Ascending aorta (tissue), 2 donors: Measurements from ENCODE around the gene CPSF3. TPM values are rescaled to one million over a fixed set of nuclear protein-coding genes. Genes with fewer than 3 reads are reported as not detected.

ENCODE experiments used
- DNase-seq, 2 donors: peaks; one replicate each; pipeline ENCODE4 v3.0.0-alpha.2; 2019; ENCODE audit warnings: low spot score in 2 of 2
- H3K27ac ChIP-seq, 2 donors: fragments of 200-600 bp; sonication (generic); one replicate each; pipeline ENCODE4 v1.5.1; 2016 to 2017; ENCODE audit warnings: mild to moderate bottlenecking in 1 of 2
- H3K27me3 ChIP-seq: fragments of 200-600 bp; sonication (generic); one replicate; pipeline ENCODE4 v1.5.1; 2017
- H3K36me3 ChIP-seq, 2 donors: fragments of 200-600 bp; sonication (generic); one replicate each; pipeline ENCODE4 v1.5.1; 2016
- H3K4me1 ChIP-seq, 2 donors: fragments of 200-600 bp; sonication (generic); one replicate each; pipeline ENCODE4 v1.5.1; 2016 to 2017; ENCODE audit warnings: mild to moderate bottlenecking in 1 of 2
- H3K4me3 ChIP-seq, 2 donors: fragments of 200-600 bp; sonication (generic); one replicate each; pipeline ENCODE4 v1.5.1; 2016 to 2017; ENCODE audit warnings: mild to moderate bottlenecking in 1 of 2
- H3K9me3 ChIP-seq, 2 donors: fragments of 200-600 bp; sonication (generic); one replicate each; pipeline ENCODE4 v1.5.1; 2016
- CTCF ChIP-seq, 3 experiments: fragments of 200-600 bp in 2 of 3; fragments of 450-650 bp in 1 of 3; sonication (generic) in 2 of 3; IDR thresholded peaks; one replicate each; pipeline ENCODE4 v1.5.1; 2016 to 2019; ENCODE audit warnings: antibody characterized with exemption in 3 of 3, mild to moderate bottlenecking in 1 of 3, moderate library complexity in 1 of 3
- intact Hi-C: fragments of 100-400 bp; cut with DNase I; formaldehyde crosslinking; loops from one replicate; pipeline ENCODE4 v1.15.1; 2023
- total RNA-seq: library from RNA; depleted of rRNA; stranded (reverse); fragments of >200 nt; gene quantifications from one replicate; pipeline ENCODE4 v1.1.0, GENCODE V29; 2016

Gene CPSF3
- total RNA-seq, 1 donor from 2014 or later = 5.3 TPM

GRCh38 chr2:9473308-9473984, 50.0 kb downstream of the CPSF3 start:
- H3K4me3 ChIP-seq = peak overlapping the region; percentile 77 to 90
- no peak for DNase-seq
- no peaks in the 10 kb centered on the region for H3K27me3 ChIP-seq
- peak overlapping the region; percentile 86 to 94 for H3K27ac ChIP-seq
- no peaks in the 10 kb centered on the region for H3K9me3 ChIP-seq
- intact Hi-C loops = no loop called here
- H3K36me3 ChIP-seq = peaks cover 0 to 7% of the 10 kb centered on the region in 2 donors
- peaks cover 0 to 16% of the 10 kb centered on the region in 2 donors for H3K4me1 ChIP-seq
- TF ChIP-seq CTCF (IDR thresholded peaks at IDR 0.05) = peak in 1 of 3 experiments; percentile 21

- Histone ChIP-seq H3K27me3 (no peaks in the 10 kb centered on the region), H3K4me1 (peaks cover 0 to 16% of the 10 kb centered on the region in 2 donors), H3K9me3 (no peaks in the 10 kb centered on the region), H3K36me3 (peaks cover 0 to 7% of the 10 kb centered on the region in 2 donors), H3K27ac (peak overlapping the region; percentile 86 to 94), H3K4me3 (peak overlapping the region; percentile 77 to 90)
- intact Hi-C loops = loop anchor here (2.0 kb wide), 3 partner anchors 51 to 157 kb away; partner anchors contain the start of genes CPSF3, ITGB1BP1 and YWHAQ
- peak in 1 of 2 donors; percentile 77 for DNase-seq
- TF ChIP-seq CTCF (IDR thresholded peaks at IDR 0.05) = no peak
These were observed 50.5 kb downstream of the CPSF3 start for GRCh38 chr2:9473985-9474360.

- intact Hi-C loops = loop anchor here (2.0 kb wide), 3 partner anchors 52 to 156 kb away; partner anchors contain the start of genes CPSF3, ITGB1BP1 and YWHAQ
- no peaks in the 10 kb centered on the region for H3K9me3 ChIP-seq
- DNase-seq = peak in 1 of 2 donors; percentile 84
- H3K4me1 ChIP-seq = peaks cover 0 to 16% of the 10 kb centered on the region in 2 donors
- H3K27me3 ChIP-seq = no peaks in the 10 kb centered on the region
- H3K27ac ChIP-seq = peak within 1 kb of the TSS; percentile 86 to 94
- peak within 1 kb of the TSS; percentile 77 to 90 for H3K4me3 ChIP-seq
- H3K36me3 ChIP-seq = peaks cover 0 to 8% of the 10 kb centered on the region in 2 donors
- TF ChIP-seq CTCF (IDR thresholded peaks at IDR 0.05) = no peak
These were observed 51.1 kb downstream of the CPSF3 start, which contains the start of gene IAH1 for GRCh38 chr2:9474361-9475057. IAH1 (plus strand) TSS chr2:9474551; CDS start chr2:9474567, 16 bp downstream.

- no peaks in the 10 kb centered on the region for H3K9me3 ChIP-seq
- H3K4me1 ChIP-seq = peaks cover 0 to 16% of the 10 kb centered on the region in 2 donors
- no peak for DNase-seq
- peaks cover 15 to 37% of the 10 kb centered on the region in 2 donors for H3K36me3 ChIP-seq
- no peaks in the 10 kb centered on the region for H3K27me3 ChIP-seq
- peak overlapping the region in 1 of 2 donors; percentile 26 for H3K27ac ChIP-seq
- intact Hi-C loops = no loop called here
- no peak overlapping the region for H3K4me3 ChIP-seq
- TF ChIP-seq CTCF (IDR thresholded peaks at IDR 0.05) = no peak
These were observed 54.5 kb downstream of the CPSF3 start for GRCh38 chr2:9477914-9478313.

GRCh38 chr2:9478526-9478925, 55.1 kb downstream of the CPSF3 start:
- TF ChIP-seq CTCF (IDR thresholded peaks at IDR 0.05) = no peak
- DNase-seq = no peak
- Histone ChIP-seq H3K4me1 (peaks cover 0 to 16% of the 10 kb centered on the region in 2 donors), H3K36me3 (peaks cover 21 to 43% of the 10 kb centered on the region in 2 donors), H3K4me3 (no peak overlapping the region), H3K27me3 (no peaks in the 10 kb centered on the region), H3K9me3 (no peaks in the 10 kb centered on the region), H3K27ac (peak overlapping the region in 1 of 2 donors; percentile 26)
- intact Hi-C loops = no loop called here
